ENCODE results near the gene RPL35A. TPM values are rescaled to one million over a fixed set of nuclear protein-coding genes. Genes with fewer than 3 reads are reported as not detected.

Gene RPL35A
- total RNA-seq, 1 experiment from 2014 or later: 1,563 TPM

GRCh38 chr3:197906850-197907187, 43.2 kb upstream of the RPL35A start:
- no peaks in the 10 kb centered on the region for H3K79me2 ChIP-seq (ENCODE audit: insufficient read depth, low read length)
- no peaks in the 10 kb centered on the region for H3K27me3 ChIP-seq (ENCODE audit: insufficient read depth, low read length)
- Mint-ChIP-seq H3K4me3 (no peak overlapping the region), H3K9me3 (no peaks in the 10 kb centered on the region; a peak in 1 of 5 replicates), H3K27ac (no peak overlapping the region), H3K4me1 (peaks cover 5 to 7% of the 10 kb centered on the region in 2 experiments; a peak in 3 of 4 replicates), H3K36me3 (ENCODE audit: insufficient read depth in 1 of 3, low read depth in 3 of 3) (no peaks in the 10 kb centered on the region), H3K27me3 (ENCODE audit: low read depth) (0 out of 2 replicates have a peak, but pooled peaks cover 2% of the 10 kb centered on the region)
- no peak overlapping the region for H2BK20ac ChIP-seq (ENCODE audit: low read depth, low read length, poor library complexity, severe bottlenecking)
- H2BK5ac ChIP-seq (ENCODE audit: insufficient read length, low read length): no peak overlapping the region
- H3K4ac ChIP-seq (ENCODE audit: low read depth, low read length): no peak overlapping the region
- H2BK15ac ChIP-seq (ENCODE audit: low read depth, low read length): no peak overlapping the region
- no peak overlapping the region for H2AK5ac ChIP-seq (ENCODE audit: insufficient read length, low read length)
- H3K18ac ChIP-seq (ENCODE audit: insufficient read length, low read depth, low read length): no peak overlapping the region
- H3K9me3 ChIP-seq (ENCODE audit: control insufficient read depth, low read depth, low read length): no peaks in the 10 kb centered on the region
- H3K27ac ChIP-seq (ENCODE audit: insufficient read length, low read depth, low read length): no peak overlapping the region
- no peak overlapping the region for H4K5ac ChIP-seq (ENCODE audit: insufficient read length, low read depth, low read length)
- H3K4me1 ChIP-seq (ENCODE audit: insufficient read depth, low read length): no peaks in the 10 kb centered on the region; the same call in 1 of the 2 replicates
- DNase-seq: no peak
- H2AFZ ChIP-seq (ENCODE audit: low read length): no peak overlapping the region
- no peak overlapping the region for H2BK12ac ChIP-seq (ENCODE audit: insufficient read length, low read depth, low read length)
- H3T11ph ChIP-seq (ENCODE audit: low read length): no peak overlapping the region
- WGBS (ENCODE audit: extremely low coverage, insufficient read length, low lambda C conversion rate): no CpG with 5 or more reads among the region's 3 CpGs
- H3K56ac ChIP-seq (ENCODE audit: insufficient read length, low read depth, low read length): no peak overlapping the region
- no peak overlapping the region for H3K4me2 ChIP-seq (ENCODE audit: insufficient read depth, insufficient read length, low read length)
- H4K91ac ChIP-seq (ENCODE audit: insufficient read length, low read depth, low read length): no peak overlapping the region
- H4K8ac ChIP-seq (replicated peaks; ENCODE audit: insufficient read length, low read depth, low read length): no peak overlapping the region
- no peaks in the 10 kb centered on the region for H3K79me1 ChIP-seq (ENCODE audit: insufficient read depth, low read depth, low read length, poor library complexity, severe bottlenecking)
- no peaks in the 10 kb centered on the region for H3K23me2 ChIP-seq (ENCODE audit: insufficient read length, low read depth, low read length, poor library complexity, severe bottlenecking)
- no peak overlapping the region for H3K23ac ChIP-seq (ENCODE audit: insufficient read length, low read depth, low read length)
- no peak overlapping the region for H3K9ac ChIP-seq (ENCODE audit: extremely low read depth, insufficient read length, low read length)
- TF ChIP-seq CTCF (conservative IDR thresholded peaks at IDR 0.05): no peak
- H3K14ac ChIP-seq (ENCODE audit: insufficient read depth, low read length): no peak overlapping the region
- no peak overlapping the region for H2BK120ac ChIP-seq (ENCODE audit: low read depth, low read length, poor library complexity, severe bottlenecking)
- no peaks in the 10 kb centered on the region for H4K20me1 ChIP-seq (ENCODE audit: control insufficient read depth, insufficient read depth, insufficient read length)
